Skin epidermis (tissue), 12 donors: ENCODE data around the gene RAD18.

ENCODE experiments used
- H3K27ac ChIP-seq, 21 experiments: fragments of 200-600 bp; sonication (generic) in 11 of 21; one replicate each; pipeline ENCODE4 v1.5.0; 2020; ENCODE audit warnings: mild to moderate bottlenecking in 3 of 21, inconsistent platforms in 2 of 21, moderate library complexity in 2 of 21
- H3K4me3 ChIP-seq, 7 experiments: fragments of 200-600 bp; sonication (generic) in 2 of 7; one replicate each; pipeline ENCODE4 v1.5.0; 2020; ENCODE audit warnings: inconsistent platforms in 2 of 7, mild to moderate bottlenecking in 2 of 7, moderate library complexity in 1 of 7

RAD18 gene

GRCh38 chr3:8963137-8963853 lies at the start of gene RAD18:
Gene RAD18, minus strand, starts transcription at chr3:8963472. Its CDS starts 87 bp downstream, at chr3:8963385.
- Histone ChIP-seq H3K27ac (peak within 1 kb of the TSS in 19 of 21 experiments; percentile 26 to 90 (median 79)), H3K4me3 (peak within 1 kb of the TSS; percentile 58 to 89 (median 75))

- no peak overlapping the region for H3K4me3 ChIP-seq
- no peak overlapping the region for H3K27ac ChIP-seq
These were observed 49.2 kb upstream of the RAD18 start for GRCh38 chr3:9012521-9012920.

DNA sequence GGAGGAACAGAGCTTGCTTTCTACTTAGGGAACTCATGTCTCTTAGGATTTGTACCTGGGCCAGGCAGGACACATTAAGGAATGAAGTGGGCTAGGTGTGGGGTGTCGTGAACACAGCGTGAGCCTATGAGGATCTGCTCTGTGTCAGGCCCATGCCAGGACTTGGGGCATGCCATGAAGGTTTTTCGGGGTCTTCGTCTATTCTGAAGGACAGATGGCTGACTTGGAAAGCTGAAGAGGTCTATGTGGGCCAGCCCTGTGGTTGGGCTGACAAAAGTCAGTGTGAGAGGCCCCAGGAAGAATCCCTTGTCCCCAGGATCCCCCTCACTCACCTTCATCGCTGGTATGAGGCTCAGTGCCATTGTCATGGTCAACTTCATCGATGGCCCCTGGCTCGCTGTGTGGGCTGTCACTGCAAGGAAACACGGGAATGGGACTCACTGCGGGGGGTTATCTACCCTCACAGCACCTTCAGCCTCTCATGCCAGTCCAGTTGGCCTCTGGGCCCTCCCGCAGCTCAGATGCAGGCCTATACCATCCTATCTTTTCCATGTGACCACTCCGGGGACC lies 46.8 kb upstream of the RAD18 start:
- peak overlapping the region in 1 of 21 experiments; percentile 0 for H3K27ac ChIP-seq
- no peak overlapping the region for H3K4me3 ChIP-seq

DNA sequence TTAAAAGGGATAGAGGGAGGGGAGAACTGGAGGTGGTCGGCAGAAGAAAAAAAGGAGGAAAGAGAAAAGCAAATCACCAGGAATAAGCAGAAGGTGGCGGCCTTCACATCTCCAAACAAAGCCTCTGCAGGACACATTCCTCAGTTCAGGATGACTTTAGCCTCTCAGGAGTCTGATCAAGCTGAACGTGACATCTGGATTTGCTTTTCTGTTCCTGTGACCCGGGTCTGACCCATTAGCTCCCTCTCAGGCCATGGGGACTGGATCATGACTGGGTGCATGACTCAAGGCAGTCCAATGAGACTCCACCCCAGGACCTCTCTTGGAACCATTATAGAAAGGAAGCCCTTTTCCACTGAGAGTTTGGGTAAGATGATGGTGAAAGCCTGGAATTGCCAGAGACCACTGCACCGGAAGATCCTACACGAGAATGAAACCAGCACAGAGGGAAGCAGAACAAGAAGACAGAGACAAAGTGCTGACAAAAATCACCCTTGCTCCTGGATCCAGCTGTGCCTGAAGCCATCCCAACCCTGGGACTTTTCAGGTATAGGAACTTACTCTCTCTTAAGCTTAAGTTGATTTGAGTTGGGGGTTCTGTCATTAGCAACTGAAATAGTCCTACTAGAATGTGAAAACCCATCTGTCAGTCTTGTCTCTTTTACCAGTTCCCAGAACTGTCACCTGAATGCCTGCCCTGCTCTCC lies 45.4 kb upstream of the RAD18 start:
- peak overlapping the region in 2 of 21 experiments; percentile 31 to 72 for H3K27ac ChIP-seq
- no peak overlapping the region for H3K4me3 ChIP-seq

- peak overlapping the region in 2 of 21 experiments; percentile 31 to 72 for H3K27ac ChIP-seq
- no peak overlapping the region for H3K4me3 ChIP-seq
These were observed 44.7 kb upstream of the RAD18 start for GRCh38 chr3:9007928-9008327.

DNA sequence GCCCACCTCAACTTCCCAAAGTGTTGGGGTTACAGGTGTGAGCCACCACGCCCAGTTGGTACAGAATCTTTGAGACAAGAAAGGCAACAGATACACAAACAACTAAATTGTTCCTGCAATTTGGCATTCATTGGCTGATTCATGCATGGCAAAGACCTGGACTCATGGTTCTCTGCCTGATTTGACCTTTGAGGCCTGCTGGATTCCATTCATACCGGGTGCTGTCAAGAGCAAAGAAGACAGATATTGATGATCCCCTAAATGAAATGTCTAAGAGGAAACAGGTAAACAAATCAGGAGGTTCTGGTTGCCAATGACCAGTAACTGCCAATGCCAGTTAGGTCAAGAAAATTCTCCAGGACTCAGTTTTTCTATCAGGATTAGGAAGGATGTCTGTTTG lies 43.9 kb upstream of the RAD18 start:
- H3K4me3 ChIP-seq, result no peak overlapping the region
- peak overlapping the region in 1 of 21 experiments; percentile 26 for H3K27ac ChIP-seq

GRCh38 chr3:9000041-9000440 lies 36.8 kb upstream of the RAD18 start:
- no peak overlapping the region for H3K4me3 ChIP-seq
- H3K27ac ChIP-seq, result no peak overlapping the region

GRCh38 chr3:8997151-8997550 lies 33.9 kb upstream of the RAD18 start:
- no peak overlapping the region for H3K4me3 ChIP-seq

GRCh38 chr3:8996681-8997121 lies 33.4 kb upstream of the RAD18 start:
- no peak overlapping the region for H3K4me3 ChIP-seq
- peak overlapping the region in 5 of 21 experiments; percentile 1 to 63 (median 35) for H3K27ac ChIP-seq

More at GRCh38 chr3:8997151-8997550, 33.9 kb upstream of the RAD18 start:
- H3K27ac ChIP-seq, result peak overlapping the region in 4 of 21 experiments; percentile 24 to 63 (median 36)

DNA sequence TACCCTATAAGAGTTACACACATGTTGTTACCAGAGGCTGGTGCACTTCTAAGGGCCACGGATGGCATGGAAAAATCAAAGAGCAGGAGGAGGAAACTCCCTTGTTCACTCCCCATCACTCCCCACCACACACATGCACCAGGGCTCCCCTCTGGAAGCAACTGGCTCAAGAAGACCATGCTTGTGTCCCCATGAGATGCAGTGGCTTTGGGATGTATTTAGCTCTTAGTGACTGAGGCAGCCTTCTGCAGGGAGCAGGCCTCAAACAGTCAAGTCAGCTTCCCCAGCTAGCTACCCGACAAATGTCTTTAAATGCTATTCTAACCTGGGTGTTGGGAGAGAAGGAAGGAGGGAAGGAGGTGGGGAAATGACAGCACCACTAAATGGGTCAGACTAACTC lies 32.9 kb upstream of the RAD18 start:
- Histone ChIP-seq H3K27ac (peak overlapping the region in 2 of 21 experiments; percentile 1 to 24), H3K4me3 (no peak overlapping the region)

- Histone ChIP-seq H3K27ac (no peak overlapping the region), H3K4me3 (no peak overlapping the region)
These were observed 31.0 kb upstream of the RAD18 start for GRCh38 chr3:8994226-8994625.

DNA sequence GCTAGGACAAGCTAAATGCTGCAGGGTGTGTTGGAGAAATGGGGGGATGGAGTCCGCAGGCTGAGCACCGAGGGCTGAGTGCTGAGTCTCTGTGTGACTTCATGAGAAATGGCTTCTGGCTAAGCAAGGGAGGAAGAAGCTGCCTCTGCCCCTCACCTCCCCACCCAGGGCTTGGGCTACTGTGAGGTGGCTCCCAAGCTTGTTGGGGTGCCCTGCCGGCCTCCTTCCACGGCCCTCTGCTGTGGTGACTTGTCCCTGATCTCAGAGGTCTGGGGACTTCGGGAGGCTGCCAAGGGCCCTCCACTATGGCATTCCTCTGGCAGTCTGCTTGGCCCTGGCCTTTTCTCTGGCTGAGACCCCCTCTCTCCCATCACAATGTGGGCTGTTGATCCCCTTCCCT lies 30.1 kb upstream of the RAD18 start:
- Histone ChIP-seq H3K4me3 (no peak overlapping the region), H3K27ac (no peak overlapping the region)

GRCh38 chr3:8992854-8993253 lies 29.6 kb upstream of the RAD18 start:
- Histone ChIP-seq H3K4me3 (no peak overlapping the region), H3K27ac (no peak overlapping the region)

DNA sequence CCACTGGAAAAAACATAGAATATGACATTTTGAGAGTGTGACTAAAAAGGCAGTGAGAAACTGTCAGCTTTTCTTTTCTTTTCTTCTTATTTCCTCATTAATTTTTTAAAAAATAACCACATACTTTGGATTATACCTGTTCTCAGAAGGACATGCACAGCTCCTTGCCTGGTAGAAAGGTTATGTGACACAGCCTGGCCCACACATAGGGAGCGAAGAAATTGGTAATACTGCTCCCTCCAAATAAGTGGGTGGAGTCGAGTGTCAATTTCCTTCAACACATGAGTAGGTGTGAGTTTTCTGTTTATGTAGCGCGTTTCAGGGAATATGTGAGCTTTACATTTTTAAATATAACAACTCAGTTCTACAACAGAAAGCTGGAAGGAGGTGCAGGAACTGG lies 28.9 kb upstream of the RAD18 start:
- Histone ChIP-seq H3K27ac (no peak overlapping the region), H3K4me3 (no peak overlapping the region)

DNA sequence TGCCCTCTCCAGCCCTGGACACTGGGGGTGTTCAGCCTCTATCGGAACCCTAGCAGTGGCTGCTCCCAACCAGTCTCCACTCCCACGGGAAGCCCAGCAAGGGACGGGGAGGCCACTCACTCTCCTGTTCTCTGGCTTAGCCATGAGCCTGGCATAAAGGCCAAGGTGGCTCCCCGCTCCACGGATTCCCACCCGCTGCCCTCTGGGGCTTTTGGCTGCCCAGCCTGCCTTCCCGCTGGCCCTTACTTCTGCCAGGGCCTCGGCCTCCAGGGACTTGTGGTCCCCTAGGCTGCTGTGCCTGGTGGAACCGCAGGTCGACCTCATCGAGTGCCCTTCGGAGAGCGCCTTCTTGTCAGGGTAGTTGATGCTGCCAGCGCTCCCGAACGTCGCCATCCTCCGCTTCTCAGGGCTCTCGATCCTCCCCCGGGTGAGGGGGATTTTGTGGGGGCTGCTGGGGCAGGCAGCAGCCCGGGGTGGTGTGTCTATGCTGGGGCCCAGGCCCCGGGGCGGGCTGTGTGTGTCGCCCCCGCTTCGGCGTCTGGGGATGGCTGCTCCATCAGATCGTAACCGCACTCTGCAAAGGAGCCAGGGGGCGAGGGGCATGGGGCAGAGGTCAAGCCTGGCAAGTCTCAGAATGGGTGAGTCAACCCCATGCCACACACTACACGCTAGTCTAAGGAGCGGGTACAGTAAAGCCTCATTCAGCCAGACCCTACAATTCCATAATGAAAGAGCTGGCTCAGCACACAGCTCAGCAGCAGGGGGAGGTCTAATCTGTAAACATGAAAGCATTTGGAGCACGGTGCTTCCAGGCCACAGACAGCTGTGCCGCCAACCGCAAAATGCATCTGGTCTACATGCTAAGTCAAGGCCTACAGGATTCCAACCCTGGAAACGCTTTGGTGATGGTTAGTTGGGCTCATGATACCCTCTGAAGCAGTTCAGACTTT lies 27.3 kb upstream of the RAD18 start:
- no peak overlapping the region for H3K4me3 ChIP-seq
- peak overlapping the region in 2 of 21 experiments; percentile 18 to 29 for H3K27ac ChIP-seq

DNA sequence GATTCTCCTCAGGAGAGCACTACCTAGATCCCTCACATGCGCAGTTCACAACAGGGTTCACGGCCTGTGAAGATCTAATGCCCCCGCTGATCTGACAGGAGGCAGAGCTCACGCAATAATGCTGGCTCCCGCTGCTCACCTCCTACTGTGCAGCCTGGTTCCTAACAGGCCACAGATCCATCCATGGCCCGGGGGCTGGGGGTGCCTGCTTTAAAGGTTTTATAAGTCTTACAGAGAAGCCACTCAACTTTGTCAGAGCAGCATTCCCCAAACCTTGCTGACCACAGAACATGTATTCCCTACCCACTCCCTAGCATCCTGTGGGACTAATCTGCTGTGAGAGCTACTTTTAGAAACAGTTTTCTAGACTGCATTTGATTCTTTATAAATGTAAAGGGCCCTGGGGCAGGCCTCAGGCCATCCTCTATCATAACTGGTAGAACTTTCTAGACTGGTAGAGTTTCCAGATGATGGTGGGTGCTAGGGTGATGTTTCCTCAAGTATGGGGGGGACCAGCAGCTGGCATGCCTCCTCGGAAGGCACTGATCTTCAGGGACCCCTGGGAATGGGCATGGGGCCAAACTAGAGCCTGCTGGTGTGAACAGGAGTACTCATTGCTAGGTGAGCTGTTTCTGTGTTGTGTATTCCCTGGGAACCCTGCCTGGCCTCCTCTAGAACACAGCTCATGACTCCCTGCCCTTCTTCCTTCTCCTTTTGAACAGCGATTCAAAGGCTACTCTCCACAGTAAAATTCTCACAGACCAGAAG lies 25.7 kb upstream of the RAD18 start:
- Histone ChIP-seq H3K4me3 (no peak overlapping the region), H3K27ac (peak overlapping the region in 1 of 21 experiments; percentile 20)

DNA sequence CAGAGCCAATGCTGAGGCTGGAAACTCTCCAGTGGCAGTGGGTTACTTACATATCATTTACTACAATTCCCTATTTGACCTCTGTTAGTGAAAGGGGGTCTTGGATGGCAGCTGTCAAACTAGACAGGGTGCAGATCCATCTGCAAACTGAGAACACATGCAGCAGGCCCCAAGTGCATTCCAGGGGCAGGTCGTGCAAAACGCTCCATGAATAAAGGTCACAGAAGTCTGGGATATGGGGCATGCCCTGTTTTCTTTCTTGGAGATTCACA lies 25.0 kb upstream of the RAD18 start:
- H3K27ac ChIP-seq, result no peak overlapping the region
- H3K4me3 ChIP-seq, result no peak overlapping the region

GRCh38 chr3:8987645-8988383 lies 24.5 kb upstream of the RAD18 start:
- no peak overlapping the region for H3K4me3 ChIP-seq
- no peak overlapping the region for H3K27ac ChIP-seq
